K562 (cell line): Measurements from ENCODE around the gene RNU5D-1. TPM values are rescaled to one million over a fixed set of nuclear protein-coding genes. Genes with fewer than 3 reads are reported as not detected.

Source experiments
- BRD9 ChIP-seq: fragments of 450-650 bp; IDR thresholded peaks from 2 replicates; pipeline ENCODE4 v1.6.1; 2018; ENCODE audit warnings: low read depth; ENCODE audit not compliant: partially characterized antibody
- CBX3 ChIP-seq, 2 experiments: IDR thresholded peaks; 1 replicate in 1 of 2; 2 replicates in 1 of 2; pipeline ENCODE4 v1.6.1; 2012; ENCODE audit warnings: inconsistent platforms in 2 of 2, low read length in 2 of 2, borderline replicate concordance in 1 of 2, control low read depth in 1 of 2
- E2F6 ChIP-seq, 2 experiments: IDR thresholded peaks; 2 replicates each; pipeline ENCODE4 v1.6.1; 2011; ENCODE audit warnings: borderline replicate concordance in 1 of 2, control low read depth in 1 of 2, low read depth in 1 of 2, low read length in 1 of 2, mild to moderate bottlenecking in 1 of 2, mixed read lengths in 1 of 2, moderate library complexity in 1 of 2; ENCODE audit not compliant: insufficient read depth in 1 of 2, insufficient read length in 1 of 2, poor library complexity in 1 of 2, severe bottlenecking in 1 of 2; ENCODE audit errors: extremely low read depth in 1 of 2
- EP400 ChIP-seq: fragments of 450-650 bp; IDR thresholded peaks from 2 replicates; pipeline ENCODE4 v1.6.1; 2017; ENCODE audit warnings: antibody characterized with exemption, mild to moderate bottlenecking, moderate library complexity
- FOXK2 ChIP-seq, 2 experiments: fragments of 450-650 bp; IDR thresholded peaks in 1 of 2; conservative IDR thresholded peaks in 1 of 2; 2 replicates each; pipeline ENCODE4 v1.6.1; 2016; ENCODE audit warnings: low read depth in 2 of 2, mild to moderate bottlenecking in 1 of 2
- GABPB1 ChIP-seq: sonication (generic); formaldehyde crosslinking; IDR thresholded peaks from 2 replicates; pipeline ENCODE4 v1.8.0; 2022; ENCODE audit warnings: mild to moderate bottlenecking, missing genetic modification reagents
- HDAC2 ChIP-seq: fragments of 450-650 bp; IDR thresholded peaks from 2 replicates; pipeline ENCODE4 v1.6.1; 2016; ENCODE audit warnings: mild to moderate bottlenecking
- KLF13 ChIP-seq: fragments of 450-650 bp; IDR thresholded peaks from 2 replicates; pipeline ENCODE4 v1.6.1; 2016; ENCODE audit warnings: missing genetic modification characterization, low read depth, mild to moderate bottlenecking, missing compliant biosample characterization, moderate library complexity, borderline replicate concordance
- LARP7 ChIP-seq: fragments of 450-650 bp; IDR thresholded peaks from 2 replicates; pipeline ENCODE4 v1.6.1; 2016
- MNT ChIP-seq, 2 experiments: fragments of 450-650 bp; conservative IDR thresholded peaks; 2 replicates each; pipeline ENCODE4 v1.6.1; 2017; ENCODE audit warnings: mild to moderate bottlenecking in 2 of 2, moderate library complexity in 2 of 2
- NFIC ChIP-seq: fragments of 450-650 bp; IDR thresholded peaks from 2 replicates; pipeline ENCODE4 v1.6.1; 2017; ENCODE audit warnings: mild to moderate bottlenecking, inconsistent platforms
- POLR2G ChIP-seq: fragments of 200-400 bp; formaldehyde crosslinking; IDR thresholded peaks from 2 replicates; pipeline ENCODE4 v1.6.1; 2017; ENCODE audit warnings: low read depth, mild to moderate bottlenecking, antibody characterized with exemption, low read length, moderate library complexity
- RUNX1 ChIP-seq: sonication (generic); IDR thresholded peaks from 2 replicates; pipeline ENCODE4 v1.6.1; 2016; ENCODE audit warnings: antibody characterized with exemption, low read depth
- ZBTB17 ChIP-seq: fragments of 450-650 bp; formaldehyde crosslinking; IDR thresholded peaks from 2 replicates; pipeline ENCODE4 v1.4.0; 2020; ENCODE audit warnings: mild to moderate bottlenecking
- ZNF12 ChIP-seq: sonication (generic); formaldehyde crosslinking; IDR thresholded peaks from 2 replicates; pipeline ENCODE4 v1.4.0; 2020; ENCODE audit warnings: mild to moderate bottlenecking, missing genetic modification reagents
- ZNF146 ChIP-seq: IDR thresholded peaks from one replicate; pipeline ENCODE4 v1.6.1; 2018; ENCODE audit warnings: missing compliant biosample characterization; ENCODE audit not compliant: unreplicated experiment
- ZNF174 ChIP-seq: fragments of 250-450 bp; sonication (Bioruptor Pico); IDR thresholded peaks from 2 replicates; pipeline ENCODE4 v1.4.0; 2020; ENCODE audit warnings: mild to moderate bottlenecking
- ZNF277 ChIP-seq: fragments of 250-450 bp; sonication (Bioruptor Pico); IDR thresholded peaks from 2 replicates; pipeline ENCODE4 v1.8.0; 2022; ENCODE audit warnings: inconsistent platforms, mild to moderate bottlenecking, moderate library complexity, borderline replicate concordance
- ZNF282 ChIP-seq: sonication (generic); formaldehyde crosslinking; IDR thresholded peaks from 2 replicates; pipeline ENCODE4 v1.8.1; 2023; ENCODE audit warnings: missing genetic modification reagents
- ZNF57 ChIP-seq: fragments of 450-650 bp; formaldehyde crosslinking; IDR thresholded peaks from 2 replicates; pipeline ENCODE4 v1.4.0; 2020; ENCODE audit warnings: mild to moderate bottlenecking, moderate library complexity
- ZSCAN29 ChIP-seq: fragments of 450-650 bp; IDR thresholded peaks from 2 replicates; pipeline ENCODE4 v1.6.1; 2017
- polyA plus RNA-seq, 8 experiments: library from polyadenylated mRNA; depleted of rRNA in 4 of 8; stranded (reverse) in 5 of 8; unstranded in 3 of 8; fragments of >200 nt; fragmentation: Nextera tagmentation in 2 of 8; fragmentation: Illumina TruSeq in 1 of 8; extraction: Ambion mirVana in 2 of 8; extraction: Trizol in 1 of 8; gene quantifications; 2 replicates each; pipeline versions ENCODE4 v1.2.1 to v1.2.3, GENCODE V29; 2011 to 2014; ENCODE audit warnings: inconsistent platforms in 1 of 8, missing spikeins in 1 of 8
- total RNA-seq, 7 experiments: library from RNA; depleted of rRNA in 6 of 7; stranded (reverse); fragments of >200 nt in 6 of 7; fragmentation: Illumina TruSeq in 2 of 7; extraction: Trizol in 2 of 7; gene quantifications; 2 replicates each; pipeline versions ENCODE4 v1.2.1 to v1.2.3, GENCODE V29; 2011 to 2021; ENCODE audit warnings: low replicate concordance in 1 of 7

Gene RNU5D-1
- total and polyA plus RNA-seq, 9 of the 15 experiments (the other 6 are each of a cell fraction or from before 2014, with no cell fraction given) = under 0.01 TPM; not detected in 8

GRCh38 chr1:44739307-44740178, 8.6 kb upstream of the RNU5D-1 start, which contains the start of gene KIF2C (continued):
- TF ChIP-seq GABPB1 (CRISPR knock-in tag) (peak; percentile 62; the same call in 1 of the 2 replicates), ZSCAN29 (0 out of 2 replicates have a peak, but pooled peaks have one; percentile 46), LARP7 (no peak), FOXK2 (conservative IDR thresholded peaks at IDR 0.05 in 1 of 2, IDR thresholded peaks at IDR 0.05 in 1 of 2; ENCODE audit: low read depth in 2 of 2) (peak; percentile 16 to 73; a peak in 3 of 4 replicates), E2F6 (IDR thresholded peaks at IDR 0.05; ENCODE audit: borderline replicate concordance in 1 of 2, extremely low read depth in 1 of 2, insufficient read depth in 1 of 2, insufficient read length in 1 of 2, low read depth in 1 of 2, low read length in 1 of 2, poor library complexity in 1 of 2, severe bottlenecking in 1 of 2) (peak; percentile 61 to 82), ZNF146 (CRISPR knock-in tag) (peak; percentile 37), ZNF57 (CRISPR knock-in tag) (0 out of 2 replicates have a peak, but pooled peaks have one; percentile 59), NFIC (peak; percentile 3; the same call in 1 of the 2 replicates), EP400 (peak; percentile 99), CBX3 (IDR thresholded peaks at IDR 0.05; ENCODE audit: borderline replicate concordance in 1 of 2, low read length in 2 of 2) (no peak), ZBTB17 (CRISPR knock-in tag) (0 out of 2 replicates have a peak, but pooled peaks have one; percentile 26), ZNF277 (no peak), ZNF12 (CRISPR knock-in tag) (peak; percentile 39; the same call in 1 of the 2 replicates), POLR2G (peak; percentile 95), HDAC2 (peak; percentile 74; the same call in 1 of the 2 replicates), KLF13 (no peak), ZNF282 (CRISPR knock-in tag) (no peak), ZNF174 (CRISPR knock-in tag) (no peak; the same call in 1 of the 2 replicates), BRD9 (peak; percentile 76), RUNX1 (no peak), MNT (conservative IDR thresholded peaks at IDR 0.05) (peak; percentile 81 to 89; a peak in 3 of 4 replicates)
